ENCODE data around the gene ZNF391.
A peak's percentile ranks its signal among the peaks of the same experiment; 100 is the strongest.
"Not testable (repeated sequence)": the region's sequence is repeated elsewhere in the genome, so short reads cannot be mapped to it uniquely, and the experiment has no call there.

ZNF391 gene

DNA sequence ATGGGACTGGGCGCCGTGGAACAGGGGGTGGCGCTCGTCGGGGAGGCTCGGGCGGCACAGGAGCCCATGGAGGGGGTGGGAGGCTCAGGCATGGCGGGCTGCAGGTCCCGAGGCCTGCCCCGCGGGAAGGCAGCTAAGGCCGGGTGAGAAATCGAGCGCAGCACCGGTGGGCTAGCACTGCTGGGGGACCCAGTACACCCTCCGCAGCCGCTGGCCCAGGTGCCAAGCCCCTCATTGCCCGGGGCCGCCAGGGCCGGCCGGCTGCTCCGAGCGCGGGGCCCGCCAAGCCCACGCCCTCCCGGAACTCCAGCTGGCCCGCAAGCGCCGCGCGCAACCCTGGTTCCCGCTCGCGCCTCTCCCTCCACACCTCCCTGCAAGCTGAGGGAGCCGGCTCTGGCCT, 36.3 kb downstream of the ZNF391 start:
- not testable (repeated sequence) for DNase-seq

DNA sequence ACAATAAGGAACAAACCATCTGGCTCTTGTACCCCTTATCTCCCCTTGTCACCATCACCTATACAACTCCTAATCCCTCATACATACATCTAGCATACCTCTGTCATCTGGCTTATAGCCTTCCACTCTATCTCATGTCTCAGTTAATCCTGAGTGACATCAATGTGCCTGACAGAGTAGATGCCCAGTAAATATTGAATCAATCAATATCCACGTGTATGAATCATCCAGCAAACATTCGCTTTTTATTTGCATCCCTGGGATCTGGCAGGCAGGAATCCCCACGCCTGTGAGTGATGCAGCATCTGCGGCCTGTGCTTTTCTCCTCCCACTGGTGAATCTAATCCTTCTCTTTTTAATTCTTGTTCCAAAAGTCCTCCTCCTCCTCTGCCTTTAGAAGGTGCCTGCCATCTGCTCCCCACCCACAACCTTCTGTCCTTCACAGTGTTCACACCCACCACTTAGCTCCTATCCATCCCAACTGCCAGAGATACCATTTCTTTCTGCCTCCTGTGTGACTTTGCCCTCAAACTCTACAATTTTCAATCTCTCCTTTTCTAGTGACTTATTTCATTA, 37.6 kb downstream of the ZNF391 start:
- DNase-seq = no peak

DNA sequence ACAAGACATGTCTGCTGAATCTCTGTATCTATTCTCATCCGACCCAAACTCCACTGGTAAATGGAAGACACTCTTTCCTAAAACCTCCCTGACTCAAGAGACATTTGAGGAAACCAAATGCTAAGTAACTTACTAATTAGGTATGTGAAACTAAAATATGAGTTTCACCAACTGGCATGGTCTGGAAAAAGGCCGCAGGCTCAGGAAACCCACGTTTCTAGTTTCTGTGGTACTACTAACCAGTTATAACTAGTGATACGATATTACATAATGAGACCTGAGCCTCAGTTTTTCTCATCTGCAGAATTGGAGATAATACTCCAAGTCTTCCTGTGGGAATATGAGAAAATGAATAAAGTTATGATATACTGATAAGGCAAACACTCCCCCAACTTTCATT, 39.9 kb downstream of the ZNF391 start:
- DNase-seq = no peak

DNA sequence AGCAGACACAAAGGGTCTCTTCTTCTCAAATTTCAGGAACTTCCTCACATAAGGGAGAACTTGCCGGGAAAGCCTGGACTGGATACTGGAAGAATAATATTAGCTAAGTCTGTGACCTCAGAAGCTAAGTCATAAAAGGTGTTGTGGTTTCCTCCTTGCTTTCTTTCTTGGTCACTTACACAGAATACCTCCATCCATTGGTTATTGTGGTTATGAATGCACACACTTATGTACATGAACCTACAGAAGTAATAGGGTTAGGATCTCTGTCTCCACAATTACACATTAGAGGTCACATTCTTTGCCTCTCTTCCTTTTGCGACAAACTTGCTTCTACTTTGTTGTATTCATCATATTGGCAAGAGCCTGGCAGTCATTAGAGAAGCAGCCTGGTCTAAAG, 40.4 kb downstream of the ZNF391 start:
- DNase-seq = no peak

DNA sequence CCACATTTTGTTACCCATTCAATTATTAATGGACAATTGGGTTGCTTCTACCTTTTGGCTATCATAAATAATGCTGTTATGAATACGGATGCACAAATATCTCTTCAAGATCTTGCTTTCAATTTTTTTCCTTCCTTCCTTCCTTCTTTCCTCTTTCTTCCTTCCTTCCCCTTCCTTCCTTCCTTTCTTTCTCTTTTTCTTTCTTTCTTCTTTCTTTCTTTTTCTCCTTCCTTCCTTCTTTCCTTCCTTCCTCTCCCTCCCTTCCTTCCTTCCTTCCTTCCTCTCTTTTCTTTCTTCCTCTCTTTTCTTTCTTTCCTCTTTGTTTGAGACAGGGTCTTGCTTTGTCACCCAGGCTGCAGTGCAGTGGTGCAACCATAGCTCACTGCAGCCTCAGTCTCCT, 45.2 kb downstream of the ZNF391 start:
- no peak for DNase-seq

DNA sequence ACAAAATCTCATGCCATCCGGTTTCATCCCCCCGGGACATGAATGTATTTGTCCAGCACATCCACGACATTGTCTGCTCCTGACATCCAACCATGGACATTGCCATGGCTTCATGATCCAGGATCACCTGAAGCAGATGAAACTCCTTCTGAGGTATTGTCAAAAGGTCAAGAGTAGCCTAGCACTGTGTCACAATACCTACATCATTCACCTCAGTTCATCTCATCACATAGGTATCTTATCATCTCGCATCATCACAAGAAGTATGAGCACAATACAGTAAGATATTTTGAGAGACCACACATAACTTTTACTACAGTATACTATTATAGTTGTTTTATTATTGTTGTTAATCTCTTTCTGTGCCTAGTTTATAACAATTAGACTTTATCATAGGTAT, 50.8 kb downstream of the ZNF391 start:
- DNase-seq = no peak

DNA sequence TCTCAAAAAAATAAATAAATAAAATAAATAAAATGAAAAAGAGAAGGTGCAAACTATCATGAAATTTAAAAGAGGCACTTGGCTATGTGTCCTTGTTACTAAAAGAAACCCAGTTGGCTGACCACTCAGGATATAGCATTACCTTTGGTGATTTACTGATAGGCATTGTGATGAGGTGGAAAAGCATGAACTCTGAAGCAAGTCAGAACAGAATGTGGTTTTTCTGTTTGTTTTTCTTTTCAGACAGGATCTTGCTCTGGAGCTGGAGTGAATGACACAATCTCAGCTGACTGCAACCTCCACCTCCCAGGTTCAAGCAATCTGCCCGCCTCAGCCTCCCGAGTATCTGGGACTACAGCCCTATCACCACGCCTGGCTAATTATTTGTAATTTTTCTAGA, 52.4 kb downstream of the ZNF391 start:
- DNase-seq = no peak

DNA sequence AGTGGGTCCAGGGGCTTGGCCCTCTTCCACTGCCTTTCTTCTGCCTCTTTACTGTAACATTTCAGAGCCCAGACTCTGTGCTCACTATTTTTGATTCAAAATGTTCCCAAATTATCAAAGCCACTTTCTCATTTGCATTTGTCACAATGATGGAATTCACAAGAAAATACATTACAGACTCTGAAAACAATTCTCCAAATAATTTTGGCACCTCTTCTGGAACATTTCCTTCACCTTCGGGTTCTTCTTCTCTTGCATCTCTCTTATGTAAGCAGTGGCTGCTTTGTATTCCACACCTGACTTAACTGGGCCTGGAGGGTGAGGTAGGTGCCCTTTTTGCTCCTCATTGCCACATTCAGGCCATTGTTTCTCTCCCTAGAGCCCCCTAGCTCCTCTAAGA, 54.4 kb downstream of the ZNF391 start:
- no peak for DNase-seq

DNA sequence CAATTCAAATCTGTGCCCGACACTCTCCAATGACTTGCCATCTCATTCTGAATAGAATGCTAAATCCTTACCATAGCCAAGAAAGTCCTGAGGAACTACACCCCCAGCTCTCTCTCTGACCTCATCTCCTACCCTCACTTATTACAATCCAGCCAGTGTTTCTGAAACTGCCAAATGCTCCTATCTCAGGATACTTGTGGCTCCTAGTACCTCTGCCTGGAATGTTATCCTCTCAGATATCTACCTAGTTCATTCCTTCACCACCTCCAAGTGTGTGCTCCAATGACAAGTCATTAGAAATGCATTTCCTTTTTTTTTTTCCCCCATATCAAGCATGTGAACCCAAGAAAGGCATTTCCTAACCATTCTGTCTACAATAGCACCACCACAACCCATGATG, 59.9 kb downstream of the ZNF391 start:
- no peak for DNase-seq

DNA sequence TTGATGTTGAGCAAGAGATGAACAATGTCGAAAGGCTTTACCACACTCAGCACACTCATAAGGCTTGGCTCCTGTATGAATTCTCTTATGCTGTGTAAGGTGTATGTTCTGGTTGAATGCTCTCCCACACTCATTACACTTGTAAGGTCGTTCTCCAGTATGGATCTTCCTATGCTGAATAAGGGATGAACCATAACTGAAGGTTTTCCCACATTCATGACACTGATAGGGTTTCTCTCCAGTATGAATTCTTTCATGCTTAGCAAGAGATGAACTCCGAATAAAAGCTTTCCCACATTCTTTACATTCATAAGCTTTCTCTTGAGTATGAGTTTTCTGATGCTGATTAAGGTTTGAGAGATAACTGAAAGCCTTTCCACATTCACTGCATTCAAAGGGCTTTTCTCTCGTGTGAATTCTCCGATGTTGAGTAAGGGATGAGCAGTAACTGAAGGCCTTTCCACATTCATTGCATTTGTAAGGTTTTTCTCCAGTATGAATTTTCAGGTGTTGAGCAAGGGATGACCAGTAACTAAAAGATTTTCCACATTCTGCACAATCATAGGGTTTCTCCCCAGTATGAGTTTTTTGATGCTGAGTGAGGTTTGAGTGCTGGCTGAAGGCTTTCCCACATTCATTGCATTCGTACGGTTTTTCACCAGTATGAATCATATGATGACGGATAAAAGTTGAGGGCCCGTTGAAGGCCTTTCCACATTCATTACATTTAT, 63.3 kb downstream of the ZNF391 start:
- DNase-seq = no peak

DNA sequence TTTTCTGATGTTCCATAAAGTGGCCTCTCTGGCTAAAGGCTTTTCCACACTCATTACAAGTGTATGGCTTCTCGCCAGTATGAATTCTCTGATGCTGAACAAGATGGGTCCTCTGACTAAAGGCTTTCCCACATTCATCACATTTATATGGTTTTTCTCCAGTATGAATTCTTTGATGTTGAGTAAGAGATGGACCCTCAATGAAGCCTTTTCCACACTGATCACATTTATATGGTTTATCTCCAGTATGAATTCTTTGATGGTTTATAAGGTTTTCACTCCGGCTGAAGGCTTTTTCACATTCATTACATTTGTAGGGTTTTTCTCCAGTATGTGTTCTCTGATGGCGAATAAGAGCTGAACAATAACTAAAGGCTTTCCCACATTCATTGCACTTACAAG, 63.9 kb downstream of the ZNF391 start:
- peak; percentile 48 for DNase-seq
